NCI-H1048 (cell line): ENCODE data around the gene LGR5.
"Not testable (repeated sequence)": the region's sequence is repeated elsewhere in the genome, so short reads cannot be mapped to it uniquely, and the experiment has no call there.

Experiments used
- DNase-seq: peaks from one replicate; lab custom pipeline; 2025; lab: John Stamatoyannopoulos, UW

Gene LGR5

DNA sequence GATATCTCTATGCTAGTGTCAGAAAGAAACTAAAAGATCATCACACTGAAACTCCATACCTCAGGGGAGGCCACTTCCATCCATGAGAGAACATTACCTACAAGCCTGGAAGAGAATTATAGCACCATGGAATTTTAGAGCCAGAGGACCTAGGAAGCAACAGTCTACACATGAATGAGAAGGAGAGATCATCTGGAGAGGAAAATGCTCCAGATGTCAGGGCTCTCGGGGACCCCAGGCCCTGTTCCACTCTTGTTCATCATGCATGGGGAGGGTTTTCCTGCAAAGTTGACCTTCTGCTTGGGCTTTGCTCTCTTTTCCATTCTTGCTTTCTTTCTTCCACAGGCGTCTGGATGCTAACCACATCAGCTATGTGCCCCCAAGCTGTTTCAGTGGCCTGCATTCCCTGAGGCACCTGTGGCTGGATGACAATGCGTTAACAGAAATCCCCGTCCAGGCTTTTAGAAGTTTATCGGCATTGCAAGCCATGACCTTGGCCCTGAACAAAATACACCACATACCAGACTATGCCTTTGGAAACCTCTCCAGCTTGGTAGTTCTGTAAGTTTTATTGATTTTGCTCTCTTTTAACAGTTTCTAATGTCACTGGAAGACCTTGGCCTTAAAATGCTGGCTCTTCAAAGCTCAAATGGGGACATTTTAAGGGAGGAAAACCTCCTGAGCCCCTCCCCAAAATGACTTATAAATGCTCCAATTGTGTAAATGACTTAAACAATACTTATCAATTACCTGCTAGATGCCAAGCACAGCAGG, 113.3 kb downstream of the LGR5 start:
- no peak for DNase-seq

DNA sequence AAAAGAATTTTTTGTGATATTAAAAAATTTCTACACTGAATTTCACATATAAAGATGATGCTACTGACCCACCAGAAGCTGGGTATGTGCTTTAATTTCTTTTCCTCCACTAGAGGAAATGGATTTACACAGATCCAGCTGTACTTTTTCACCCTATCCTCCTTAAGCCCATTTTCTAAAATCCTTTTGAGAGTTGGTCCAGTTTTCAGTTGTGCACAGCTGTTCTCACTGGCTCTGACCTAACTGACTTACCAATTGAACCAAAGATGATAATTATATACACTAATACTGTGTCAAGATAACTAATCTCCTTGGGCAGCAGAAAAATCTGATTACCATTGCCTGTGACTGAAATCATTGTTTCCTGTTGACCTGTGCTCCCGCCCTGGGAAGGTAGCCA, 115.6 kb downstream of the LGR5 start:
- no peak for DNase-seq

DNA sequence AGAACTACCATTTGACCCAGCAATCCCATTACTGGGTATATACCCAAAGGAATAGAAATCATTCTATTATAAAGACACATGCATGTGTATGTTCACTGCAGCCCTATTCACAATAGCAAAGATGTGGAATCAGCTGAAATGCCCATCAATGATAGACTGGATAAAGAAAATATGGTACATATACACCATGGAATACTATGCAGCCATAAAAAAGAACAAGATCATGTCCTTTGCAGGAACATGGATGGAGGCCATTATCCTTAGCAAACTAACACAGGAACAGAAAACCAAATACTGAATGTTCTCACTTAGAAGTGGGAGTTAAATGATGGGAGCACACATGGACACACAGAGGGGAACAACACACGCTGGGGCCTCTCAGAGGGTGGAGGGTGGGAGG, 116.2 kb downstream of the LGR5 start:
- not testable (repeated sequence) for DNase-seq

DNA sequence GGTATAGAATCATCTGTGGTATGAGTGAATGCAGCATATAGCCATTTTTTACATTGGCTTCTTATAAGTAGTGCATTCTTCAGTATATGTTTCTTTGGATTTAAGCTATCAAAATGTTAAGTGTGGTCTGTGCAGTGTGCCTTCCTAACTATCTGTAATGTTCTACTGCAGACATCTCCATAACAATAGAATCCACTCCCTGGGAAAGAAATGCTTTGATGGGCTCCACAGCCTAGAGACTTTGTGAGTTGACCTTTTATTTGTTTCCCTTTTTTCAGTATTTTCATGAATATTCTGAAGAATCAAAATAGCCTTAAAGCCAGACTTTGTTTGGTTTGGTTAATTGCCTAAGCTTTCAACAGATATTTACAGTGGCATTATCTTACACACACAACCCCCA, 116.8 kb downstream of the LGR5 start:
- no peak for DNase-seq

DNA sequence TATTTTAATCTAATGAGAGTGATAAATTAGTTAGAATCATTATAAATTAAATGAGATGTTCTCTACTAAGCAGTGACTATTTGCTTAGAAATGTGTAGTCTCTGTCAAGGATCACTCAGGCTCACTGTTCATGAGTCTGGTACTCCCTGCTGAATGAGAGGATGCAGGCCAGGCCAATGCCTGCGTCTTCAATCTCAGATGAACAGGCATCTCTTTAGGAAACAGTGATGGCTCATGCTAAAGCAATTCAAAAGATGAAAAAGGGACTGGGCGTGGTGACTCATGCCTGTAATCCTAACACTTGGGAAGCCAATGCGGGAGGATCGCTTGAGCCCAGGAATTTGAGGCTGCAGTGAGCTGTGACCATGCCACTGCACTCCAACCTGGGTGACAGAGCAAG, 117.3 kb downstream of the LGR5 start:
- no peak for DNase-seq

DNA sequence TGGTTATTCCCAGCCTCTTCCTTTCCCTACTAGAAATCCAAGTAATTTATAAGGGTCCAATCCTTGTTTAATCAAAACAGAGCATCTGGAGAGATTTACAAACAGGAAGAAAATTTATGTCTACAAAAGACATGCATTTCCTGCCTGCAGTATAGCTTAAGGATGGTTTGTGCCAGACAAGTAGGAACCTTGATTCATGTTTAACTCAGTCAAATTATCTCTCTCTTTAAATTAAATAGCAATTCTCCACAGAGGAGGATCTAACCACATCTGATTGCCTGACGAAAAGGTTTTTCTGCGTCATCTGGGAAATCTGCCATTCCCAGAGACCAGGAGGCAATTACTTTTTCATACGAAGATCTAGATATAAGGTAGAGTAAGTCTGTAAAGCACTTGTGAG, 118.8 kb downstream of the LGR5 start:
- DNase-seq = no peak

DNA sequence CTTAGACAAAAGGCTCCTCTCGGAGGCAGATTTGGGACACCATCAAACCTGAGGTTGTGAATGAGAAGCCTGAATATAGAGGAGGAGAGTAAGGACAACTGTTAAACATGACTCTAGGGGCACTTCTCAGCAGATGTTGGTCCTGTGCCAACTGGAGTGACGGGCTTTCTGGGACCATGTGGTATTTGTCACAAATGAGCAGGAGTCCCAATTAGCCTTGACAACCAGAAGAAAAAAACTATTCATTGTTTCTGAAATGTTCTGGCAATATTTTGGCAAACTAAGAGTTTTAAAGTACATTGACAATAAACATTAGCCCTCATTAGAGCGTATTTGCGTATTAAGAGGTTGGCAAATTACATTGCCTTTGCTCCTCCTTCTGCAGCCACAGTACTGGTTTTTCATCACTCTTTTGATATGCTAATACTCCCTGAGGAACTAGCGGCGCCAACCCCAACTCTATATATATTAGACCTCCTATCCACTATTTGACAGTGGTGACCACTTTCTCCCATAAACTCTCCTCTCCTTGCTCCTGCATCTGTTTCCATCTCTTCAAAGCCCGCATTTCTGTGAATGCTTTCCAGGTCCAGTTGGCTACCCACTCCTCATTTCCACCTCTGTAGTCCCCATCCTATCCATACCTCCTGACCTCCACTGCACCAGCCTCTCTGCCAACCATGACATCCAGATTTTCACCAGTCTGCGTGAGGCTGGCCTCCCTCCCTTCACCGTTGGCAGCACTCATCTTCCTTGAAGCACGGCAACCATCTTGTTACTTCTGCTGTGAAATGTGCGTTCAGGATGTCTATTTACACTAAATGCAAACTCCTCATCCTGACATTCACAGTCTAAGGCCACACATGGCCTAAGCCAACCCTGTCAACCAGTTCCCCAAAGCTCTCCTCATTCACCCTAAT, 123.3 kb downstream of the LGR5 start:
- DNase-seq = no peak

DNA sequence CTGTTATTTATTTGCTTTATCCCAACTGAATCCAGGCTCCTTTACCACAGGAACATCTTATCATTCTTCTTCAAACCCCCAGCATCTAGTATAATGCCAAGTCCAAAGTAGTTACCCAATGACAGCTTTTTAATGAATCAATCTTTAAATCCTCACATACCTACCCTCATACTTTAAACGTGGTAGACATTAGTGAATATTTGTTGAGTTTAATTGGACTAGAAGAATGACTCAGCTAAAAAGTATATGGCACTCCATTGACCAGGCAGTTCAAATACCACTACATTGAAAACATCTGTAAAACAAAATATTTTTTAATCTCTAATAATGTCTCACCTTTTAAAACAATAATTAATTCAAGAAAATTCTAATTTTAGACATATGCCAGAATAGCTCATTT, 125.9 kb downstream of the LGR5 start:
- no peak for DNase-seq

DNA sequence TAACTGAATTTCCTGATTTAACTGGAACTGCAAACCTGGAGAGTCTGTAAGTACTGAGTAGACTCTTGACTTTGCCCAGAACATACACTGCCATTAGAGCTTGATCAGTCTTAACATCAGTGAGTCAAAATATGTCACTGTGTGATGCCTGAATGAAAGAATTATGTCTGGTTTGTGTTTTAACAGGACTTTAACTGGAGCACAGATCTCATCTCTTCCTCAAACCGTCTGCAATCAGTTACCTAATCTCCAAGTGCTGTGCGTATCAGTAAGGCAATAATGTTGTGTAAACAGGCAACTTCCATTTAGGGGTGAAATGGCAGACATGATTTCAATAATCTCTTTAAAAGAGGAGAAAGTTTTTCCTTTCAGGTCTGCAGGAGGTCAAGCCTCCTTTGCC, 127.1 kb downstream of the LGR5 start:
- DNase-seq = no peak

DNA sequence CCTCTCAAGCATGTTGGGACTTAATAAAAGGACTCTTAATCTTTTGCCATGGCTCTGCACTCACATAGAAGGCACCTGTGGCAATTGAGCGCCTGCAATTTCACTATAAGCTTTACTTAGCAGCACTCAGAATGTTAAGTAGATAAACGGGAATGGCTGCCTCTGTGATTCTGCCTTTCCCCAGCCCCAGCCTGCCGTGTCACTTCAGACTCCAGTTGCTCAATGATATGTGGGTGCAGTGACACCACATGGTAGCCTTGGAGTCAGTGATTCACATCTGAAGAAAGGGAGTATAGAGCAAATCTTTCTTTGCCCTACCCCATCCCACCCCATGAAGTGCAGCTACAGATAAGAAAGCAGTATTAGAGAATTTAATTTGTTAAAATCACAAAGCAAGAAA, 127.9 kb downstream of the LGR5 start:
- no peak for DNase-seq

DNA sequence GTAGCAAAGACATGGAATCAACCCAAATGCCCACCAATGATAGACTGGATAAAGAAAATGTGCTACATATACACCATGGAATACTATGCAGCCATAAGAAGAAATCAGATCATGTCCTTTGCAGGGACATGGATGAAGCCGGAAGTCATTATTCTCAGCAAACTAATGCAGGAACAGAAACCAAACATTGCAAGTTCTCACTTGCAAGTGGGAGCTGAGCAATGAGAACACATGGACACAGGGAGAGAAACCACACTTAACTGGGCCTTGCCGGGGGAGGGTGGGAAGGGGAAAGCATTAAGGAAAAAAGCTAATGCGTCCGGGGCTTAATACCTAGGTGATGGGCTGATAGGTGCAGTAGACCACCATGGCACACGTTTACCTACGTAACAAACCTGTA, 130.3 kb downstream of the LGR5 start:
- DNase-seq = not testable (repeated sequence)

DNA sequence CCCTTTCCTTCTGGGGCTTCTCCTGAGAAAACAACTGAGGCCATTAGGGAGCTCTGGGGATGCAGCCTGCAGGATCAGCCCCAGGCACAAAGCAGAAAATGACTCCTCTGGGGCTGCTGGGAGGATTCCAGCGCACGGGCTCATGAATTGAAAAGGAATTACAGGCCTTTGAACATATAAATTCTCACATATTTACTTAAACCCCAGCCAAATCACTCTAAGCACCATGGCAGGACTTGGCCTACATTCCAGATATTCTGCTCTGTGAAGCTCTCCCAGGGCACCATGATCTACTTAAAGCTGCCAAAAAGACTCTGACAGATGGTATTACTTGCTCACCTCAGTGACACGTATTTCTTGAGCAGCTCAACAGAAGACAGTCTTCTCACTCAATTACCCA, 136.9 kb downstream of the LGR5 start:
- DNase-seq = no peak

DNA sequence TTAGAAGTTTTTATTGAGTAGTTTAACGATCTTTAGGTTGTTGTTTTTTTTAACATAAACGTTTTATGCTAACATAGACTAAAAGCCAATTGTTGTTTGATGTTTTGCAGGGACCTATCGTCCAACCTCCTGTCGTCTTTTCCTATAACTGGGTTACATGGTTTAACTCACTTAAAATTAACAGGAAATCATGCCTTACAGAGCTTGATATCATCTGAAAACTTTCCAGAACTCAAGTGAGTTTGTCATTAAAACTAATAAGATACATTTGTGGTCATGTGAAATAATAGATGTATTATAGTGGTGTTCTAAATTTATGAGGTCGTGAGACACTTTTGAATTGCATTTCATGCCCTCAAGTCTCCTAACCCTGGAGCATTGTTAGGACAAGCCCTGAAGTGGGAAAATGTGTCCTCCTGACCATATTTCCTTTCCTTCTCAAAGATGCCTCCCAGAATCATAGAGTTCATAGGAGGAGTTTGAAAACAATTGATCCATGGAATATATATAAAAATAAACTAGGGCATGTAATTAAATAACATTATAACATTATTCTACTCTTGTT, 139.2 kb downstream of the LGR5 start:
- no peak for DNase-seq

DNA sequence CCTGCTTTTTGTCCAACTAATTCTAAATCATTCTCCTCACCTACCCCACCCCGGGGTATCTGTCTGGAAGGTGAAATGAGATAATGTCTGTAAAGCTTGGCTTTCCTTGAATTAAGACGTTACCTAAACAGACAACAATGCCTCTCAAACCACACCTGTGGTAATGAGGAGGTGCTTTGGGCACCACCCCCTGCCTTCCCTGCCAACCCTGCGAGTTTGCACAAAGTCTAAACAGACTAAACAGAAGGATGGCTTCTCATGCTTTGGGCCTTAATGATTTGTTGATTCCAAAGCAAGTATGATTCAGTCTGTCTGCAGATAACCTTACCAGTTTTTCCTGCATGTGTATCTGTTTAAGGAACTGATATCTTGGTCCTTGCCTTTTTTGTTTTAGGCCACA, 141.6 kb downstream of the LGR5 start:
- no peak for DNase-seq

DNA sequence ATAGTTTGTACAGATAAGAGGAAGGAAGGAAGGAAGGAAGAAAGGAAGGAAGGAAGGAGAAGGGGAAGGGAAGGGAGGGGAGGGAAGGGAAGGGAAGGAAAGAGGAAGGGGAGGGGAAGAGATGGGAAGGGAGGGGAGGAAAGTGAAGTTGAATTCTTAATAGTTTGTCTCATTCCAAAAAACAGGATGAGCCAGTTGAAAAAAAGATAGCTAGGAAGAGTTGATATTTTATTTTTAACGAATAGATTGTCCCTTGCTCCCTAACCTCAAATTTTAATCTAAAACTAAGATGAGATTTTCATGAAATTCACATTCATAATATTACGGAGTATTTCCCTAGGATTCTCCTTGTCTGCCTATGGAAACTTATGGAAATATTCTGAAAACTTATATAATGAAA, 143.3 kb downstream of the LGR5 start:
- DNase-seq = no peak

DNA sequence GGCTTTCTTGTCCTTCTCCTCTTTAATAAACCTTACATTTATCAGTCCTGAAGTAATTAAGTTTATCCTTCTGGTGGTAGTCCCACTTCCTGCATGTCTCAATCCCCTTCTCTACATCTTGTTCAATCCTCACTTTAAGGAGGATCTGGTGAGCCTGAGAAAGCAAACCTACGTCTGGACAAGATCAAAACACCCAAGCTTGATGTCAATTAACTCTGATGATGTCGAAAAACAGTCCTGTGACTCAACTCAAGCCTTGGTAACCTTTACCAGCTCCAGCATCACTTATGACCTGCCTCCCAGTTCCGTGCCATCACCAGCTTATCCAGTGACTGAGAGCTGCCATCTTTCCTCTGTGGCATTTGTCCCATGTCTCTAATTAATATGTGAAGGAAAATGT, 144.8 kb downstream of the LGR5 start:
- no peak for DNase-seq

DNA sequence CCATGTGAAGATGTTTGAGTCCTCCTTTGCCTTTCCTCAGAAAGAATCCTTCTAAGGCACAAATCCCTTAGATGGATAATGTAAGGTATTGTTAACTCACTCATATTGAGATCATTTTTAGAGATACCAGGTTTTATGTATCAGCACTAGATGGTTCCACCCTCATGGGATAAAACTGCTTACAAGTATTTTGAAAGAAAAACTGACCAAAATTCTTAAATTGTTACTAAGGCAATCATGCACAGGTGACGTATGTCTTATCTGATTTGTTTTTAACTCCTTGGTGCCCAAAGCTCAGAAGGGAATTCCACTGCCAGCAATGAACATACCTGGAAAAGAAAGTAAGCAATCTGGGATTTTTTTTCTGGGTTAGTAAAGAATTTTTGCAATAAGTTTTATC, 145.6 kb downstream of the LGR5 start:
- no peak for DNase-seq

DNA sequence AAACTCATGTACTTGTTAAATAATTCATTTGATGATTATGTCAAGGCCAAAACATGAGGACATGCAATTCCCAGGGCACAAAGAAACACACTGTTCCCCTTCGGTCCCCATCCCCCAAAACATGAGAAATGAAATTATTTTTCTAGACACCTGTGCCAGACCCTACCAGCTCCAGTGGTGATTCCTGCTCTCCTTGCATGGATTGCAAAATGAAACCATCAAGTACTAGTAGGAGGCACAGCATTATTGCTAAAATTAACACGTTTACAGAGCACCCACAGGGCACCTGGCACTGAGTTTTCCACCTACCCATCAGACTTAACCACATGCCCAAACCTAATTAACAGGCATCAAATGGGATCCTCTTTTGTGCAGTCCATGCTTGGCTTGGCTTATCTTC, 147.4 kb downstream of the LGR5 start:
- no peak for DNase-seq

DNA sequence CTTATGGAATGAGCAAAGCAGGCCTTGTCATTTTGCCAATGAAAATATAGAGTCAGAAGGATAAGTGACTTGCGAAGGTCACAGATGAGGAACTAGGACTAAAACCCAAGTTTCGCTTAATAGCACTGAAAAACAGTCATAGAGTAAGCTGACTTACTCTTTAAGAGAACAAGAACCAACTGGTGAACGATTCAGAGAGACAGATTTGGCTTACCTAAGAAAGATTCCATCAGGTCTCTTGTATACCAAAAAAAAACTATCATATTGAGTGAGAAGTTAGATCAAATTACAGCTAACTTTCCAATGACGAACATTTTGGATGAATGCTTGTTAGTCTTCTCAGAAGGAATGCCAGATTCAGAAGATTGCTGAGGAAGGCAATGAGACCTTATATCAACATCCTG, 149.9 kb downstream of the LGR5 start:
- no peak for DNase-seq

DNA sequence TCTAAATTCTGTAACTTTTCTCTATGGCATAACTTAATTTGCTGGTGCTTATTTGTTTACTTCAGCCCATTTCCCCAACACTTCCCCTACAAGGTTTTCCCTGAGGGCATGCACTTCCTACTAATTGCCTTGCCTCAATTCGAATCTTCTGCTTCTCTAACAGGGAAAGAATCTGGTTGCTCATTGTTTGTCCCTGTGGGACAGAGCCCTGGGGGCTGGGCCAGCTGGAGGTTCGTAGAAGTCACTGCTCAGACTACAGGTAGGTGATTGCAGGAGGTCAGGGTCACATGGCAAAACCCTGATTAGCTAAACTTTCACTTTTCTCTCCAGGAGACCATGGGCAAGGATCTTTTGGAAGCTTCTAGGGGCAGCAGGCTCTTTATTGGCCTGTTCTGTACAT, 152.0 kb downstream of the LGR5 start:
- no peak for DNase-seq

DNA sequence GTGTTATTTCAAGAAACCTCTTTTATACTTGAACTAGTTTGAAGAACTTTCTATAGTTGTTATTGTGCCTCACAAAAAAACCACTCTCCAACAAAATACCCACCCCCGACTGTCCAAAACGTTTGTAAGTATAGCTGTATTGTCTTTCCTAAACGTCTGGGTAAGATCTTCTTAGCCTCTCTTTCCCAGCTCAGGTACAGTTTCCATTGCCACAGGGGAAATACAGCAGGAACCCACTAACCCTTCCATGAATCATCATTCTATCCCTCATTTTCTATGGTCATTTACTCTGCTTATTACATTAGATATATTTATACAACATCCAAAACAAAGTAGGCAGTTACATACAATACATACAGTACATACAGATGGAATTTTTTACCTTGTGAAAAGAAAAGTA, 153.2 kb downstream of the LGR5 start:
- no peak for DNase-seq

DNA sequence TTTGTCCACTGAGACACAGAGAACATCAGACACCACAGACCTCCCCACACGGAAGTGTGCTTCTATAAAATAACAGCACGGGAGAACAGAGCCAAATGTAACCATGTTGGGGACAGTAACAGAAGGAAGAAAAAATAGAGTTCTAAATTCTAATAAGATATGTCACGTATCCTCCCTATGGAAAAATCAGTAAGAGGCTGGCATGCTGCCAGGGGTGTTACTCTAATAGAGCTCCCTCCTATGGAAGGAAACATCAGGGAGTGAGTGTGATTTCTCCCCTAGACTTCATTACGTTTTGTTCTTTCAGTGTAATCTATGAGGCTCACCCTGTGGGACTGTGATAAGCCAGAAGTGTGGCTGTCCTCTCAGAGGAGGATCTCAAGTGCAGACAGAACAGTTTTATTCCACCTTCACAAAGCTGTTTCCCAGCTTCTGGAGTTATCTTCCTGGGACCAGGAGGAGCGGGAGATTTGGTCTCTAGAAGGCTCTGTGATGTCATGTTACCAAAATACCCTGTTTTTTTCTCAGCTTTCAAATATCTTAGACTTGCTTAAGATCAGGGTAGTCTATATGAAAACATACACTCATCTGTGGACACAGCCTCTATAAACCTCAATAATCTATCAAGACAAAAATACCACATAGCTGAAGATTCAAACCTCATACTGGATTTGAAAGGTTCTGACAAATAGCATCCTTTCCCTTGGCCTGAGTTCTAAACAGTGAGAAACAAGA, 154.8 kb downstream of the LGR5 start:
- DNase-seq = no peak
